ENCODE measurements around the gene BHLHE41. TPM values are rescaled to one million over a fixed set of nuclear protein-coding genes. Genes with fewer than 3 reads are reported as not detected.

Gene BHLHE41
- total and polyA plus RNA-seq, 12 donors = 0.33 to 62.9 (median 18.8) TPM

DNA sequence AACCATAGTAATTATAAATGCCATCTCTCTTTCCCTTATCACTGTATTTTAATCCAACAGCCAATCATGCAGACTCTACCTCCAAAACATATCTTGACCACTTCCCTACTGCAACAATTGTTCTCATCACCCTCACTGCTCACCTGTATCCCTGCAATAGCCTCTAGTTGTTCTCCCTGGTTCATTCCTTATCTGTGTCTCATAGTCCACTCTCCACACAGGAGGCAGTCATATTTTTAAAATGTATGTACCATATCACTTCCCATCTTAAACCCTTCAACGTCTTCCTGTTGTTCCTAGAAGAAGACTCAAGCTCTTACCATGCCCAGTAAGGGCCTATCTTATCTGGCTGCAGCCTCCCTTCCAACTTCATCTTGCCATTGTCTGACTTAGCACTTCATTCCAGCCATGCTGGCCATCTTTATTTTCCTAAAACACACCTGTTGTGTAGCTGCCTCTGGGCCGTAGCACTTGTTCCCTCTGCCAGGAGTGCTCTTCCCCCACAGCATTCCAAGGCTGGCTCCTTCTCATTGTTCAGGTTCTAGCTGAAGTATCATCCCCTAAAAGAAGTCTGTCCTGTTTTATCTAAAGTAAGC, 27.8 kb upstream of the BHLHE41 start:
- no peaks in the 10 kb centered on the region for H3K27me3 ChIP-seq
- H3K4me1 ChIP-seq (replicated peaks in 1 of 2) = peaks cover 0 to 12% of the 10 kb centered on the region in 2 donors
- WGBS, 4 donors = 81 to 86% (median 85%) methylated on average over 2 of the region's 2 CpGs
- no peaks in the 10 kb centered on the region for H3K9me3 ChIP-seq (replicated peaks in 1 of 3)
- TF ChIP-seq POLR2A (IDR thresholded peaks at IDR 0.05) (no peak), CTCF (IDR thresholded peaks at IDR 0.05) (no peak)
- H3K27ac ChIP-seq = no peak overlapping the region
- intact Hi-C loops (cut with DNase I) = no loop called here
- no peak for DNase-seq
- H3K4me3 ChIP-seq = no peak overlapping the region
- no peaks in the 10 kb centered on the region for H3K36me3 ChIP-seq (replicated peaks in 1 of 2)

GRCh38 chr12:26150736-26151450, 26.1 kb upstream of the BHLHE41 start:
- Histone ChIP-seq H3K27ac (no peak overlapping the region), H3K4me3 (no peak overlapping the region), H3K9me3 (replicated peaks in 1 of 3) (no peaks in the 10 kb centered on the region), H3K4me1 (replicated peaks in 1 of 2) (peaks cover 0 to 12% of the 10 kb centered on the region in 2 donors), H3K36me3 (replicated peaks in 1 of 2) (no peaks in the 10 kb centered on the region), H3K27me3 (no peaks in the 10 kb centered on the region)
- DNase-seq = no peak
- 56 to 59% (median 57%) methylated on average over 2 of the region's 2 CpGs for WGBS, 4 donors
- intact Hi-C loops (cut with DNase I) = no loop called here
- TF ChIP-seq CTCF (IDR thresholded peaks at IDR 0.05) = no peak
- TF ChIP-seq POLR2A (IDR thresholded peaks at IDR 0.05) = no peak

- no peak for TF ChIP-seq CTCF (IDR thresholded peaks at IDR 0.05)
- no peak for TF ChIP-seq POLR2A (IDR thresholded peaks at IDR 0.05)
- intact Hi-C loops (cut with DNase I) = no loop called here
- no peaks in the 10 kb centered on the region for H3K27me3 ChIP-seq
- H3K27ac ChIP-seq = no peak overlapping the region
- no peaks in the 10 kb centered on the region for H3K9me3 ChIP-seq (replicated peaks in 1 of 3)
- H3K4me1 ChIP-seq (replicated peaks in 1 of 2) = peaks cover 0 to 12% of the 10 kb centered on the region in 2 donors
- no peak overlapping the region for H3K4me3 ChIP-seq
- WGBS, 4 donors = 51 to 63% (median 54%) methylated on average over 5 of the region's 5 CpGs
- H3K36me3 ChIP-seq (replicated peaks in 1 of 2) = no peaks in the 10 kb centered on the region
- no peak for DNase-seq
Measured at GRCh38 chr12:26149968-26150500, 25.2 kb upstream of the BHLHE41 start.

GRCh38 chr12:26148291-26148690, 23.5 kb upstream of the BHLHE41 start:
- no peak for DNase-seq
- no peaks in the 10 kb centered on the region for H3K36me3 ChIP-seq (replicated peaks in 1 of 2)
- no peak overlapping the region for H3K27ac ChIP-seq
- intact Hi-C loops (cut with DNase I) = no loop called here
- H3K9me3 ChIP-seq (replicated peaks in 1 of 3) = no peaks in the 10 kb centered on the region
- peaks cover 0 to 5% of the 10 kb centered on the region in 2 donors for H3K4me1 ChIP-seq (replicated peaks in 1 of 2)
- no peaks in the 10 kb centered on the region for H3K27me3 ChIP-seq
- no peak for TF ChIP-seq POLR2A (IDR thresholded peaks at IDR 0.05)
- TF ChIP-seq CTCF (IDR thresholded peaks at IDR 0.05) = no peak
- no peak overlapping the region for H3K4me3 ChIP-seq
- WGBS, 4 donors = 83 to 89% (median 86%) methylated on average over 7 of the region's 7 CpGs

All from adrenal gland (tissue), 12 donors.